Endothelial cell of umbilical vein (primary cell): Measurements from ENCODE around the gene LYRM4.

Experiments used
- CTCF ChIP-seq, 2 donors: IDR thresholded peaks; 1 replicate in 1 of 2; 2 replicates in 1 of 2; pipeline ENCODE4 v1.5.1; 2011; ENCODE audit warnings: low read length in 2 of 2, mild to moderate bottlenecking in 2 of 2, moderate library complexity in 2 of 2, control low read depth in 1 of 2, inconsistent platforms in 1 of 2, low read depth in 1 of 2; ENCODE audit not compliant: insufficient read depth in 1 of 2; ENCODE audit errors: extremely low read depth in 1 of 2
- POLR2AphosphoS5 ChIP-seq: IDR thresholded peaks from 2 replicates; pipeline ENCODE4 v1.6.1; 2012; ENCODE audit warnings: low read depth, mild to moderate bottlenecking, control low read depth, low read length, moderate library complexity; ENCODE audit not compliant: insufficient read depth

- TF ChIP-seq POLR2AphosphoS5 = no peak
- TF ChIP-seq CTCF (IDR thresholded peaks at IDR 0.05; ENCODE audit: extremely low read depth in 1 of 2, insufficient read depth in 1 of 2, low read depth in 1 of 2, low read length in 2 of 2) = no peak
Measured at GRCh38 chr6:5138995-5139827, 121.5 kb downstream of the LYRM4 start.
